Neutrophil (primary cell): ENCODE measurements around the gene MAML1.
"Not testable (repeated sequence)": the region's sequence is repeated elsewhere in the genome, so short reads cannot be mapped to it uniquely, and the experiment has no call there.

Experiments used
- H3K27ac ChIP-seq: fragments of 200-600 bp; sonication (generic); 2 replicates; pipeline ENCODE4 v1.5.1; 2016; ENCODE audit warnings: mild to moderate bottlenecking, moderate library complexity
- H3K27me3 ChIP-seq: fragments of 200-600 bp; sonication (generic); 2 replicates; pipeline ENCODE4 v1.6.0; 2016; ENCODE audit warnings: mild to moderate bottlenecking
- H3K36me3 ChIP-seq: fragments of 200-600 bp; sonication (generic); 2 replicates; pipeline ENCODE4 v1.5.1; 2017
- H3K4me1 ChIP-seq, 2 experiments: fragments of 200-600 bp in 1 of 2; sonication (generic) in 1 of 2; 1 replicate in 1 of 2; 2 replicates in 1 of 2; pipeline versions ENCODE4 v1.5.1 to v1.6.1; 2013 to 2016; ENCODE audit warnings: low read depth in 1 of 2, low read length in 1 of 2, mild to moderate bottlenecking in 1 of 2, moderate library complexity in 1 of 2; ENCODE audit not compliant: control insufficient read depth in 1 of 2, insufficient read depth in 1 of 2
- H3K4me3 ChIP-seq, 2 experiments: fragments of 200-600 bp in 1 of 2; sonication (generic) in 1 of 2; 1 replicate in 1 of 2; 2 replicates in 1 of 2; pipeline ENCODE4 v1.5.1; 2013 to 2016; ENCODE audit warnings: low read depth in 1 of 2, low read length in 1 of 2, mild to moderate bottlenecking in 1 of 2, moderate library complexity in 1 of 2
- H3K9me3 ChIP-seq: fragments of 200-600 bp; sonication (generic); 2 replicates; pipeline ENCODE4 v1.5.1; 2016
- TF ChIP-seq, protein P1 (sequence below): fragments of 200-600 bp; sonication (generic); IDR thresholded peaks from 2 replicates; pipeline ENCODE4 v1.5.1; 2016; ENCODE audit warnings: antibody characterized with exemption

MAML1 gene

DNA sequence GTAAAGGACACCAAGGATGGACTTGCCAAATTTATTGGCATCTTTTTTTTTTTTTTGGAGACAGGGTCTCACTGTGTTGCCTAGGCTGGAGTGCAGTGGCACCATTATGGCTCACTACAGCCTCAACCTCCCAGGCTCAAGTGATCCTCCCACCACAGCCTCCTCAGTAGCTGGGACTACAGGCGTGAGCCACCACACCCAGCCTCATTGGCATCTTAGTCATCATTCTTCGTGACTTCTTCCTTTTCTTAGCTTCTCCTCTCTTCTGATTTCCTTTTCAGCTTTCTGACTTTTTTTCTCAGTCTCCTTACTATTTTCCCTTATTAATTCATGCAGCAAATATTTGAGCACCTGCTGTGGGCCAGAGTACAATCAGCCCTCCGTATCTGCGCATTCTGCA is 6.1 kb downstream of the MAML1 start:
- no peaks in the 10 kb centered on the region for H3K27me3 ChIP-seq
- H3K4me1 ChIP-seq = peaks cover 22 to 25% of the 10 kb centered on the region in 2 experiments
- no peaks in the 10 kb centered on the region for H3K36me3 ChIP-seq
- H3K27ac ChIP-seq = peak overlapping the region; percentile 22
- H3K9me3 ChIP-seq = no peaks in the 10 kb centered on the region
- H3K4me3 ChIP-seq = no peak overlapping the region
- TF ChIP-seq, protein P1, sequence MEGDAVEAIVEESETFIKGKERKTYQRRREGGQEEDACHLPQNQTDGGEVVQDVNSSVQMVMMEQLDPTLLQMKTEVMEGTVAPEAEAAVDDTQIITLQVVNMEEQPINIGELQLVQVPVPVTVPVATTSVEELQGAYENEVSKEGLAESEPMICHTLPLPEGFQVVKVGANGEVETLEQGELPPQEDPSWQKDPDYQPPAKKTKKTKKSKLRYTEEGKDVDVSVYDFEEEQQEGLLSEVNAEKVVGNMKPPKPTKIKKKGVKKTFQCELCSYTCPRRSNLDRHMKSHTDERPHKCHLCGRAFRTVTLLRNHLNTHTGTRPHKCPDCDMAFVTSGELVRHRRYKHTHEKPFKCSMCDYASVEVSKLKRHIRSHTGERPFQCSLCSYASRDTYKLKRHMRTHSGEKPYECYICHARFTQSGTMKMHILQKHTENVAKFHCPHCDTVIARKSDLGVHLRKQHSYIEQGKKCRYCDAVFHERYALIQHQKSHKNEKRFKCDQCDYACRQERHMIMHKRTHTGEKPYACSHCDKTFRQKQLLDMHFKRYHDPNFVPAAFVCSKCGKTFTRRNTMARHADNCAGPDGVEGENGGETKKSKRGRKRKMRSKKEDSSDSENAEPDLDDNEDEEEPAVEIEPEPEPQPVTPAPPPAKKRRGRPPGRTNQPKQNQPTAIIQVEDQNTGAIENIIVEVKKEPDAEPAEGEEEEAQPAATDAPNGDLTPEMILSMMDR = no peak

DNA sequence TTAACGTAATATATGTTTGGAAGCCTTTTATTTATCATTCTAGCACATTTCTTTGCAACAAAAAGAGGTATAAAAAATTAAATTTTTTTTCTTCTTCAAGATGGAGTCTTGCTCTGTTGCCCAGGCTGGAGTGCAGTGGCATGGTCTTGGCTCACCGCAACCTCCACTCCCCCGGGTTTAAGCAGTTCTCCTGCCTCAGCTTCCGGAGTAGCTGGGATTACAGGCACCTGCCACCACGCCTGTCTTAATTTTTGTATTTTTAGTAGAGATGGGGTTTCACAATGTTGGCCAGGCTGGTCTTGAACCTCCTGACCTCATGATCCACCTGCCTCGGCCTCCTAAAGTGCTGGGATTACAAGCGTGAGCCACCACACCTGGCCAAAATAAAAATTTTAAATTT is 11.5 kb downstream of the MAML1 start:
- peaks cover 17 to 21% of the 10 kb centered on the region in 2 experiments for H3K4me1 ChIP-seq
- not testable (repeated sequence) for H3K27ac ChIP-seq, H3K9me3 ChIP-seq, H3K36me3 ChIP-seq, H3K4me3 ChIP-seq, H3K27me3 ChIP-seq

DNA sequence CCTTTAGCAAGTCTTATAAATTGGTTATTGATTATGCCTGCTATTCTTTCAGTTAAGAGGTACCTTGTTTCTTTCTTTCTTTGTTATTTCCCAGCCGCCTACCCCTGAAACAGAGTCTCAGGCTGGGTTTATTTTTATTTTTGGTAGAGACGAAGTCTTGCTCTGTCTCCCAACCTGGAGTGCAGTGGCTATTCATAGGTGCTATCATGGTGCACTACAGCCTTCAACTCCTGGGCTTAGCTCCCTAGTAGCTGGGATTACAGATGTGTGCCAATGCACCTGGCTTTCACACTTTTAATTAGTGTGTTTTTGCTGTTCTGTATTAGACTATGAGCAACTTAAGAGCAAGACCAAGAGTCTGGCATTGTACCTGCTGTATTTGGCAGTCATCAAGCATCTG is 14.2 kb downstream of the MAML1 start:
- Histone ChIP-seq H3K4me3 (no peak overlapping the region), H3K27ac (peak overlapping the region; percentile 69)

DNA sequence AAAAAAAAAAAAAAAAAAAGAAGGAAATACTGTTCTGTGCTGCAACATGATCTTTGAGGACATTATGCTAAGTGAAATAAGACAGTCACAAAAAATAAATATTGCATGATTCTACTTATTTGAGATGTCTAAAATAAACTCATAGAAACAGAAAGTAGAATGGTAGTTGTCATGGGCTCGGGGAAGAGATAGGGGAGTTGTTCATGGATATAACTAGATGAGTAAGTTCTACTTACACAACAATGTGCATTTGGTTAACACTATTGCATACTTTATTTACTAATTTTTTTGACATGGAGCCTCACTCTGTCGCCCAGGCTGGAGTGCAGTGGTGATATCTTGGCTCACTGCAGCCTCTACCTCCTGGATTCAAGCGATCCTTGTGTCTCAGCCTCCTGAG is 15.2 kb downstream of the MAML1 start:
- Histone ChIP-seq H3K4me3 (no peak overlapping the region), H3K9me3 (no peaks in the 10 kb centered on the region), H3K27ac (peak overlapping the region; percentile 69), H3K27me3 (no peaks in the 10 kb centered on the region), H3K4me1 (peaks cover 17 to 30% of the 10 kb centered on the region in 2 experiments), H3K36me3 (peaks cover 4% of the 10 kb centered on the region)
- TF ChIP-seq, protein P1 = no peak

More for the DNA sequence above, 14.2 kb downstream of the MAML1 start:
- H3K36me3 ChIP-seq = peaks cover 4% of the 10 kb centered on the region
- TF ChIP-seq, protein P1 = no peak
- no peaks in the 10 kb centered on the region for H3K9me3 ChIP-seq
- H3K27me3 ChIP-seq = no peaks in the 10 kb centered on the region
- peaks cover 17 to 30% of the 10 kb centered on the region in 2 experiments for H3K4me1 ChIP-seq

DNA sequence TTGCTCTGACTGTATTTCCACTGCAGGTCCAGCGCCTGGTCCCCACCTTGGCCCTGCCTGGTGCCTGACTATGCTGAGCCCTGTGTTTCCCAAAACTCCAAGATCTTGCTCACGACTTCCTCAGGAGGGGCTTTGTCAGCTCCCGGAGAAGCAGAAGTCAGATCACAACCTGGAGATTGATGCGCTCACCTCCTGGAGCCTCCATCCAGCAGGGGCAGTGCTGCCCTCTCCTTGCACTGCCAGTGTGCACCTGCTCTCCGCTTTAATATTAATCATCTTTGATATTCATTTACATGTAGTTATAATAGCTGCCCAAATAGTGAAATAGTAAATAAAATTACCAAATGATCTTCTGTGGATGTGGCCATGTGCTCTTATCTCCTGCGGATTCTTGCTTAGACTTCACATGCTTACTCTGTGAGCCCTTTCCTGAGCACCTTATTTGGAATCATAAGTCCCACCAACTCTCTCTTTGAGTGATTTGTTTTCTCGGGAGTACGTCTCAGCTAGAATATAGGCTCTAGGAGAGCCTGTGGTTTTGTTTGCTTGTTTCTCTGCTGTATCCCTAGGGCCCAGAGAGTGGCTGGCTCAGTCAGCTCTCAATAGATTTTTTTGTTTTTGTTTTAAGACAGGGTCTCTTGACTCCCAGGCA is 17.4 kb downstream of the MAML1 start:
- H3K27me3 ChIP-seq = no peaks in the 10 kb centered on the region
- H3K27ac ChIP-seq = no peak overlapping the region
- H3K36me3 ChIP-seq = peaks cover 4% of the 10 kb centered on the region
- TF ChIP-seq, protein P1 = no peak
- H3K4me3 ChIP-seq = no peak overlapping the region
- no peaks in the 10 kb centered on the region for H3K9me3 ChIP-seq
- peaks cover 31 to 40% of the 10 kb centered on the region in 2 experiments for H3K4me1 ChIP-seq

DNA sequence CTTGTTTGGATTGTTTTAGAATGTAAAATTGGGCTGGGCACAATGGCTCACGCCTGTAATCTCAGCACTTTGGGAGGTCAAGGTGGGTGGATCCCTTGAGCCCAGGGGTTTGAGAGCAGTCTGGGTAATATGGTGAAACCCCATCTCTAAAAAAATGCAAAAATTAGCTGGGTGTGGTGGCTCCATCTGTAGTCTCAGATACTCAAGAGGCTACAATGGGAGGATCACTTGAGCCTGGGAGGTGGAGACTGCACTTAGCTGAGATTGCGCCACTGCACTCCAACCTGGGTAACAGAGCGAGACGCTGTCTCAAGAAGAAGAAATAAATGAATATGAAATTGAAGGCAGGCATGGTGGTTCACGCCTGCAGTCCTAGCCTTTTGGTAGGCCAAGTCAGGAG is 21.3 kb downstream of the MAML1 start:
- no peak overlapping the region for H3K4me3 ChIP-seq
- H3K4me1 ChIP-seq = peaks cover 36 to 48% of the 10 kb centered on the region in 2 experiments
- H3K9me3 ChIP-seq = no peaks in the 10 kb centered on the region
- peaks cover 4% of the 10 kb centered on the region for H3K36me3 ChIP-seq
- H3K27ac ChIP-seq = peak overlapping the region; percentile 50
- H3K27me3 ChIP-seq = no peaks in the 10 kb centered on the region
- TF ChIP-seq, protein P1 = no peak
